Activated CD8-positive, alpha-beta T cell treated with anti-CD3 and anti-CD28 coated beads, Interleukin-2, amount 10 ng/mL, durations not matched to agents 7 days and 5 days (primary cell): Measurements from ENCODE around the gene CRADD. TPM values are rescaled to one million over a fixed set of nuclear protein-coding genes. Genes with fewer than 3 reads are reported as not detected.
"Not testable (repeated sequence)": the region's sequence is repeated elsewhere in the genome, so short reads cannot be mapped to it uniquely, and the experiment has no call there.

Experiments
- ATAC-seq: fragments of 150-1000 bp; cut with Tn5 transposase; one replicate; pipeline ENCODE4 v1.10.0; 2021; ENCODE audit warnings: moderate library complexity
- CTCF ChIA-PET: fragments of 350-600 bp; sonication (Branson Sonifier 250); formaldehyde crosslinking; loops from one replicate; lab custom pipeline; 2021; ENCODE audit warnings: antibody characterized with exemption; lab: Charles Lee
- POLR2A ChIA-PET: fragments of 350-600 bp; sonication (Branson Sonifier 250); formaldehyde crosslinking; loops from one replicate; lab custom pipeline; 2021; ENCODE audit warnings: antibody characterized with exemption; lab: Charles Lee
- DNase-seq: peaks from one replicate; pipeline ENCODE4 v3.0.0-alpha.2; 2020
- H3K27ac Mint-ChIP-seq: one replicate; pipeline ENCODE4 v1.8.0; 2021; ENCODE audit warnings: mild to moderate bottlenecking, mixed read lengths
- H3K27me3 Mint-ChIP-seq: one replicate; pipeline ENCODE4 v1.8.0; 2021; ENCODE audit warnings: low read depth, mixed read lengths
- H3K36me3 Mint-ChIP-seq: one replicate; pipeline ENCODE4 v1.8.0; 2021; ENCODE audit warnings: low read depth, mixed read lengths
- H3K4me1 Mint-ChIP-seq: one replicate; pipeline ENCODE4 v1.8.0; 2021; ENCODE audit warnings: low read depth, mixed read lengths
- H3K4me3 Mint-ChIP-seq: one replicate; pipeline ENCODE4 v1.8.0; 2021; ENCODE audit warnings: mild to moderate bottlenecking, mixed read lengths
- H3K9me3 Mint-ChIP-seq: one replicate; pipeline ENCODE4 v1.8.0; 2022; ENCODE audit warnings: mixed read lengths; ENCODE audit not compliant: insufficient read depth
- total RNA-seq, 2 experiments: library from RNA; stranded (reverse); gene quantifications; one replicate each; pipeline ENCODE4 v1.2.3, GENCODE V29; 2021

Gene CRADD
- total RNA-seq, 2 experiments from 2014 or later: 10.8 to 14.6 TPM

- Mint-ChIP-seq H3K9me3 (peaks cover 4% of the 10 kb centered on the region), H3K4me3 (no peak overlapping the region), H3K36me3 (peaks cover 7% of the 10 kb centered on the region), H3K27ac (no peak overlapping the region), H3K4me1 (peaks cover 37% of the 10 kb centered on the region), H3K27me3 (no peaks in the 10 kb centered on the region)
- no peak for ATAC-seq
- DNase-seq: peak; percentile 36
- POLR2A ChIA-PET: no interaction called here
- CTCF ChIA-PET: interaction anchor here (1.3 to 2.5 kb wide), 2 partner anchors 25 to 312 kb away, joined by 4 to 8 read pairs; no protein-coding TSS in a partner anchor
Observed at GRCh38 chr12:93790472-93791152, 113.4 kb downstream of the CRADD start.

GRCh38 chr12:93793007-93793406, 115.8 kb downstream of the CRADD start:
- POLR2A ChIA-PET: no interaction called here
- no peak for ATAC-seq
- H3K36me3 Mint-ChIP-seq: peaks cover 3% of the 10 kb centered on the region
- H3K9me3 Mint-ChIP-seq: peaks cover under 1% of the 10 kb centered on the region
- no peaks in the 10 kb centered on the region for H3K27me3 Mint-ChIP-seq
- peaks cover 28% of the 10 kb centered on the region for H3K4me1 Mint-ChIP-seq
- no peak for DNase-seq
- CTCF ChIA-PET: interaction anchor here (1.1 to 2.4 kb wide), 3 partner anchors 15 to 309 kb away, joined by 3 to 10 read pairs (median 3); no protein-coding TSS in a partner anchor
- no peak overlapping the region for H3K27ac Mint-ChIP-seq
- H3K4me3 Mint-ChIP-seq: no peak overlapping the region

- DNase-seq (no peak), ATAC-seq (no peak)
- Mint-ChIP-seq H3K9me3 (no peaks in the 10 kb centered on the region), H3K4me1 (peaks cover 18% of the 10 kb centered on the region), H3K27ac (no peak overlapping the region), H3K4me3 (no peak overlapping the region), H3K36me3 (no peaks in the 10 kb centered on the region), H3K27me3 (no peaks in the 10 kb centered on the region)
- CTCF ChIA-PET: interaction anchor here (1.2 to 2.4 kb wide), 2 partner anchors 27 to 308 kb away, joined by 3 to 10 read pairs; no protein-coding TSS in a partner anchor
- POLR2A ChIA-PET: no interaction called here
Observed at GRCh38 chr12:93793983-93794382, 116.8 kb downstream of the CRADD start.

GRCh38 chr12:93794738-93795137, 117.6 kb downstream of the CRADD start:
- CTCF ChIA-PET: no interaction called here
- DNase-seq (no peak), ATAC-seq (no peak)
- POLR2A ChIA-PET: no interaction called here
- Mint-ChIP-seq H3K36me3 (no peaks in the 10 kb centered on the region), H3K4me3 (no peak overlapping the region), H3K27ac (no peak overlapping the region), H3K27me3 (no peaks in the 10 kb centered on the region), H3K9me3 (no peaks in the 10 kb centered on the region), H3K4me1 (peaks cover 11% of the 10 kb centered on the region)

- Mint-ChIP-seq H3K4me1 (peaks cover 6% of the 10 kb centered on the region), H3K27me3 (no peaks in the 10 kb centered on the region), H3K4me3 (no peak overlapping the region), H3K27ac (no peak overlapping the region), H3K36me3 (no peaks in the 10 kb centered on the region), H3K9me3 (no peaks in the 10 kb centered on the region)
- ChIA-PET CTCF (interaction anchor here (0.9 to 1.6 kb wide), 3 partner anchors 29 to 307 kb away, joined by 3 to 6 read pairs (median 4); no protein-coding TSS in a partner anchor), POLR2A (no interaction called here)
- ATAC-seq (no peak), DNase-seq (no peak)
Observed at GRCh38 chr12:93795352-93795751, 118.2 kb downstream of the CRADD start.

GRCh38 chr12:93796729-93797128, 119.6 kb downstream of the CRADD start:
- Mint-ChIP-seq H3K4me3 (no peak overlapping the region), H3K4me1 (no peaks in the 10 kb centered on the region), H3K9me3 (no peaks in the 10 kb centered on the region), H3K27me3 (no peaks in the 10 kb centered on the region), H3K36me3 (no peaks in the 10 kb centered on the region), H3K27ac (no peak overlapping the region)
- ChIA-PET POLR2A (no interaction called here), CTCF (interaction anchor here (1.3 to 1.6 kb wide), 2 partner anchors 30 to 306 kb away, joined by 4 to 6 read pairs; no protein-coding TSS in a partner anchor)
- no peak for DNase-seq
- no peak for ATAC-seq

GRCh38 chr12:93798279-93799151, 121.3 kb downstream of the CRADD start:
- H3K4me3 Mint-ChIP-seq: no peak overlapping the region
- H3K9me3 Mint-ChIP-seq: no peaks in the 10 kb centered on the region
- H3K4me1 Mint-ChIP-seq: peaks cover 12% of the 10 kb centered on the region
- CTCF ChIA-PET: no interaction called here
- POLR2A ChIA-PET: interaction anchor here (0.7 kb wide), 1 partner anchor 45 kb away, joined by 3 read pairs; no protein-coding TSS in a partner anchor
- H3K27ac Mint-ChIP-seq: no peak overlapping the region
- no peak for ATAC-seq
- no peak for DNase-seq
- H3K27me3 Mint-ChIP-seq: no peaks in the 10 kb centered on the region
- H3K36me3 Mint-ChIP-seq: no peaks in the 10 kb centered on the region

GRCh38 chr12:93801666-93802065, 124.5 kb downstream of the CRADD start:
- H3K27ac Mint-ChIP-seq, H3K9me3 Mint-ChIP-seq, H3K27me3 Mint-ChIP-seq, POLR2A ChIA-PET, ATAC-seq, H3K4me3 Mint-ChIP-seq, DNase-seq, H3K36me3 Mint-ChIP-seq: not testable (repeated sequence)
- CTCF ChIA-PET: interaction anchor here (1.2 to 4.3 kb wide), 2 partner anchors 17 to 35 kb away, joined by 3 to 18 read pairs; no protein-coding TSS in a partner anchor
- peaks cover 15% of the 10 kb centered on the region for H3K4me1 Mint-ChIP-seq

GRCh38 chr12:93802293-93802692, 125.1 kb downstream of the CRADD start:
- POLR2A ChIA-PET: interaction anchor here (0.7 kb wide), 1 partner anchor 72 kb away, joined by 3 read pairs; no protein-coding TSS in a partner anchor
- ATAC-seq (no peak), DNase-seq (no peak)
- no peaks in the 10 kb centered on the region for H3K9me3 Mint-ChIP-seq
- CTCF ChIA-PET: interaction anchor here (1.1 to 4.3 kb wide), 3 partner anchors 18 to 181 kb away, joined by 3 to 18 read pairs (median 3); no protein-coding TSS in a partner anchor
- peaks cover 15% of the 10 kb centered on the region for H3K4me1 Mint-ChIP-seq
- no peak overlapping the region for H3K4me3 Mint-ChIP-seq
- no peaks in the 10 kb centered on the region for H3K27me3 Mint-ChIP-seq
- H3K36me3 Mint-ChIP-seq: no peaks in the 10 kb centered on the region
- no peak overlapping the region for H3K27ac Mint-ChIP-seq

GRCh38 chr12:93802698-93803423, 125.7 kb downstream of the CRADD start:
- no peak overlapping the region for H3K27ac Mint-ChIP-seq

GRCh38 chr12:93803424-93803807, 126.2 kb downstream of the CRADD start:
- Mint-ChIP-seq H3K4me1 (peaks cover 15% of the 10 kb centered on the region), H3K9me3 (no peaks in the 10 kb centered on the region), H3K4me3 (no peak overlapping the region), H3K27ac (no peak overlapping the region), H3K36me3 (no peaks in the 10 kb centered on the region), H3K27me3 (no peaks in the 10 kb centered on the region)
- no peak for ATAC-seq
- POLR2A ChIA-PET: no interaction called here
- DNase-seq: no peak
- CTCF ChIA-PET: interaction anchor here (1.1 to 4.3 kb wide), 3 partner anchors 37 to 272 kb away, joined by 3 to 18 read pairs (median 4); no protein-coding TSS in a partner anchor

More at GRCh38 chr12:93802698-93803423, 125.7 kb downstream of the CRADD start:
- no peaks in the 10 kb centered on the region for H3K36me3 Mint-ChIP-seq
- H3K4me3 Mint-ChIP-seq: no peak overlapping the region
- ChIA-PET CTCF (interaction anchor here (1.1 to 4.3 kb wide), 4 partner anchors 18 to 273 kb away, joined by 3 to 18 read pairs (median 4); no protein-coding TSS in a partner anchor), POLR2A (interaction anchor here (0.7 kb wide), 1 partner anchor 71 kb away, joined by 3 read pairs; no protein-coding TSS in a partner anchor)
- peaks cover 15% of the 10 kb centered on the region for H3K4me1 Mint-ChIP-seq
- no peaks in the 10 kb centered on the region for H3K9me3 Mint-ChIP-seq
- H3K27me3 Mint-ChIP-seq: no peaks in the 10 kb centered on the region
- no peak for DNase-seq
- ATAC-seq: no peak
